ENCODE measurements around the gene COX6B1.

GRCh38 chr19:35693422-35693821 is 45.3 kb downstream of the COX6B1 start:
- TF ChIP-seq CTCF (IDR thresholded peaks at IDR 0.05; ENCODE audit: insufficient read depth, low read length) (no peak), GABPA (IDR thresholded peaks at IDR 0.05; ENCODE audit: low read depth) (no peak), SPI1 (IDR thresholded peaks at IDR 0.05; ENCODE audit: borderline replicate concordance, low read depth) (no peak), POLR2AphosphoS5 (IDR thresholded peaks at IDR 0.05; ENCODE audit: low read depth) (no peak)
- TF ChIP-seq, protein P1, sequence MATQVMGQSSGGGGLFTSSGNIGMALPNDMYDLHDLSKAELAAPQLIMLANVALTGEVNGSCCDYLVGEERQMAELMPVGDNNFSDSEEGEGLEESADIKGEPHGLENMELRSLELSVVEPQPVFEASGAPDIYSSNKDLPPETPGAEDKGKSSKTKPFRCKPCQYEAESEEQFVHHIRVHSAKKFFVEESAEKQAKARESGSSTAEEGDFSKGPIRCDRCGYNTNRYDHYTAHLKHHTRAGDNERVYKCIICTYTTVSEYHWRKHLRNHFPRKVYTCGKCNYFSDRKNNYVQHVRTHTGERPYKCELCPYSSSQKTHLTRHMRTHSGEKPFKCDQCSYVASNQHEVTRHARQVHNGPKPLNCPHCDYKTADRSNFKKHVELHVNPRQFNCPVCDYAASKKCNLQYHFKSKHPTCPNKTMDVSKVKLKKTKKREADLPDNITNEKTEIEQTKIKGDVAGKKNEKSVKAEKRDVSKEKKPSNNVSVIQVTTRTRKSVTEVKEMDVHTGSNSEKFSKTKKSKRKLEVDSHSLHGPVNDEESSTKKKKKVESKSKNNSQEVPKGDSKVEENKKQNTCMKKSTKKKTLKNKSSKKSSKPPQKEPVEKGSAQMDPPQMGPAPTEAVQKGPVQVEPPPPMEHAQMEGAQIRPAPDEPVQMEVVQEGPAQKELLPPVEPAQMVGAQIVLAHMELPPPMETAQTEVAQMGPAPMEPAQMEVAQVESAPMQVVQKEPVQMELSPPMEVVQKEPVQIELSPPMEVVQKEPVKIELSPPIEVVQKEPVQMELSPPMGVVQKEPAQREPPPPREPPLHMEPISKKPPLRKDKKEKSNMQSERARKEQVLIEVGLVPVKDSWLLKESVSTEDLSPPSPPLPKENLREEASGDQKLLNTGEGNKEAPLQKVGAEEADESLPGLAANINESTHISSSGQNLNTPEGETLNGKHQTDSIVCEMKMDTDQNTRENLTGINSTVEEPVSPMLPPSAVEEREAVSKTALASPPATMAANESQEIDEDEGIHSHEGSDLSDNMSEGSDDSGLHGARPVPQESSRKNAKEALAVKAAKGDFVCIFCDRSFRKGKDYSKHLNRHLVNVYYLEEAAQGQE (IDR thresholded peaks at IDR 0.05; ENCODE audit: insufficient replicate concordance, low read depth) = no peak
